ENCODE data around the gene IRF2BP1.
"Not testable (repeated sequence)": the region's sequence is repeated elsewhere in the genome, so short reads cannot be mapped to it uniquely, and the experiment has no call there.

The IRF2BP1 gene

GRCh38 chr19:45913874-45914830 lies 28.2 kb upstream of the IRF2BP1 start, which contains the start of gene NANOS2:
NANOS2 (minus strand) TSS chr19:45914778; CDS start chr19:45914693, 85 bp downstream.
- Mint-ChIP-seq H3K9me3 (no peaks in the 10 kb centered on the region), H3K4me3 (no peak within 1 kb of the TSS), H3K27me3 (peaks cover 87% of the 10 kb centered on the region), H3K27ac (no peak within 1 kb of the TSS), H3K36me3 (no peaks in the 10 kb centered on the region), H3K4me1 (no peaks in the 10 kb centered on the region)
- ATAC-seq, result peak; percentile 12

GRCh38 chr19:45911291-45911690 lies 25.4 kb upstream of the IRF2BP1 start:
- Mint-ChIP-seq H3K4me1 (no peaks in the 10 kb centered on the region), H3K4me3 (no peak overlapping the region), H3K27me3 (peaks cover 70% of the 10 kb centered on the region), H3K36me3 (no peaks in the 10 kb centered on the region), H3K27ac (no peak overlapping the region), H3K9me3 (no peaks in the 10 kb centered on the region)
- no peak for ATAC-seq

GRCh38 chr19:45908956-45909355 lies 23.0 kb upstream of the IRF2BP1 start:
- H3K27ac Mint-ChIP-seq, result no peak overlapping the region
- ATAC-seq, result no peak
- no peaks in the 10 kb centered on the region for H3K4me1 Mint-ChIP-seq
- peaks cover 53% of the 10 kb centered on the region for H3K27me3 Mint-ChIP-seq
- H3K36me3 Mint-ChIP-seq, result no peaks in the 10 kb centered on the region
- no peak overlapping the region for H3K4me3 Mint-ChIP-seq
- H3K9me3 Mint-ChIP-seq, result no peaks in the 10 kb centered on the region

GRCh38 chr19:45906221-45906620 lies 20.3 kb upstream of the IRF2BP1 start:
- Mint-ChIP-seq H3K4me1 (peaks cover 14% of the 10 kb centered on the region), H3K27ac (no peak overlapping the region), H3K36me3 (no peaks in the 10 kb centered on the region), H3K9me3 (no peaks in the 10 kb centered on the region), H3K4me3 (no peak overlapping the region), H3K27me3 (peaks cover 27% of the 10 kb centered on the region)
- ATAC-seq, result no peak

- ATAC-seq, result no peak
- H3K4me3 Mint-ChIP-seq, result no peak overlapping the region
- no peak overlapping the region for H3K27ac Mint-ChIP-seq
- H3K27me3 Mint-ChIP-seq, result peaks cover 18% of the 10 kb centered on the region
- no peaks in the 10 kb centered on the region for H3K9me3 Mint-ChIP-seq
- H3K36me3 Mint-ChIP-seq, result peaks cover 7% of the 10 kb centered on the region
- H3K4me1 Mint-ChIP-seq, result peaks cover 24% of the 10 kb centered on the region
These were observed 19.1 kb upstream of the IRF2BP1 start for GRCh38 chr19:45905011-45905410.

- Mint-ChIP-seq H3K36me3 (peaks cover 17% of the 10 kb centered on the region), H3K27me3 (no peaks in the 10 kb centered on the region), H3K4me3 (peak overlapping the region; percentile 93), H3K9me3 (no peaks in the 10 kb centered on the region), H3K27ac (peak overlapping the region; percentile 86), H3K4me1 (peaks cover 26% of the 10 kb centered on the region)
- peak; percentile 91 for ATAC-seq
These were observed 17.0 kb upstream of the IRF2BP1 start for GRCh38 chr19:45902651-45903625.

- peak within 1 kb of the TSS; percentile 93 for H3K4me3 Mint-ChIP-seq
- peaks cover 35% of the 10 kb centered on the region for H3K4me1 Mint-ChIP-seq
- no peaks in the 10 kb centered on the region for H3K9me3 Mint-ChIP-seq
- H3K27ac Mint-ChIP-seq, result peak within 1 kb of the TSS; percentile 86
- peak; percentile 1 for ATAC-seq
- H3K27me3 Mint-ChIP-seq, result no peaks in the 10 kb centered on the region
- H3K36me3 Mint-ChIP-seq, result peaks cover 17% of the 10 kb centered on the region
These were observed 16.1 kb upstream of the IRF2BP1 start, which contains the start of gene MYPOP for GRCh38 chr19:45901912-45902650. MYPOP (minus strand) TSS chr19:45902613; CDS start chr19:45901773, 840 bp downstream.

GRCh38 chr19:45901432-45901911 lies 15.5 kb upstream of the IRF2BP1 start:
- Mint-ChIP-seq H3K27ac (peak overlapping the region; percentile 86), H3K4me1 (peaks cover 36% of the 10 kb centered on the region), H3K36me3 (peaks cover 17% of the 10 kb centered on the region), H3K9me3 (no peaks in the 10 kb centered on the region), H3K27me3 (no peaks in the 10 kb centered on the region), H3K4me3 (peak overlapping the region; percentile 50)
- no peak for ATAC-seq

- no peaks in the 10 kb centered on the region for H3K9me3 Mint-ChIP-seq
- peaks cover 17% of the 10 kb centered on the region for H3K36me3 Mint-ChIP-seq
- ATAC-seq, result no peak
- peaks cover 36% of the 10 kb centered on the region for H3K4me1 Mint-ChIP-seq
- H3K4me3 Mint-ChIP-seq, result peak overlapping the region; percentile 18
- H3K27me3 Mint-ChIP-seq, result no peaks in the 10 kb centered on the region
- H3K27ac Mint-ChIP-seq, result no peak overlapping the region
These were observed 14.9 kb upstream of the IRF2BP1 start for GRCh38 chr19:45900738-45901431.

- Mint-ChIP-seq H3K4me1 (peaks cover 44% of the 10 kb centered on the region), H3K9me3 (no peaks in the 10 kb centered on the region), H3K27me3 (no peaks in the 10 kb centered on the region), H3K27ac (no peak overlapping the region), H3K36me3 (peaks cover 24% of the 10 kb centered on the region), H3K4me3 (peak overlapping the region; percentile 23)
- ATAC-seq, result no peak
These were observed 14.1 kb upstream of the IRF2BP1 start for GRCh38 chr19:45899919-45900589.

- no peak overlapping the region for H3K4me3 Mint-ChIP-seq
- H3K27ac Mint-ChIP-seq, result no peak overlapping the region
- no peak for ATAC-seq
- no peaks in the 10 kb centered on the region for H3K27me3 Mint-ChIP-seq
- H3K4me1 Mint-ChIP-seq, result peaks cover 46% of the 10 kb centered on the region
- no peaks in the 10 kb centered on the region for H3K9me3 Mint-ChIP-seq
- peaks cover 27% of the 10 kb centered on the region for H3K36me3 Mint-ChIP-seq
These were observed 13.3 kb upstream of the IRF2BP1 start for GRCh38 chr19:45899253-45899652.

GRCh38 chr19:45897261-45897812 lies 11.4 kb upstream of the IRF2BP1 start:
- ATAC-seq, result no peak
- Mint-ChIP-seq H3K9me3 (no peaks in the 10 kb centered on the region), H3K27ac (no peak overlapping the region), H3K4me1 (peaks cover 52% of the 10 kb centered on the region), H3K4me3 (no peak overlapping the region), H3K27me3 (no peaks in the 10 kb centered on the region), H3K36me3 (peaks cover 27% of the 10 kb centered on the region)

GRCh38 chr19:45895983-45896599 lies 10.2 kb upstream of the IRF2BP1 start:
- not testable (repeated sequence) for ATAC-seq, H3K4me3 Mint-ChIP-seq, H3K27ac Mint-ChIP-seq, H3K9me3 Mint-ChIP-seq, H3K27me3 Mint-ChIP-seq
- H3K4me1 Mint-ChIP-seq, result peaks cover 45% of the 10 kb centered on the region
- peaks cover 27% of the 10 kb centered on the region for H3K36me3 Mint-ChIP-seq
